ENCODE measurements around the gene TMEM150A. TPM values are rescaled to one million over a fixed set of nuclear protein-coding genes. Genes with fewer than 3 reads are reported as not detected.

TMEM150A gene
- total and polyA plus RNA-seq, 2 of the 4 experiments (the other 2 are of a cell fraction) = 4.8 to 16.3 TPM

Small RNA genes lying within 50 kb of the gene (microRNA-seq; reads per million reads assigned to microRNA genes)
- gene RN7SL126P (ENCODE audit: insufficient read depth, insufficient read length) = not detected

Small RNA genes lying within 50 kb of the gene (small RNA-seq; reads per million reads assigned to genes)
- gene RN7SL126P = 0 to 0.15 (median 0.08) reads per million in 5 experiments

Other genes starting within 250 kb of the TMEM150A start
- gene RETSAT, start 248.2 kb downstream of the TMEM150A start, total RNA-seq (2012; rRNA removed) = 25.0 and 32.3 TPM in 2 replicates
- 22.8 and 25.6 TPM in 2 replicates for gene RETSAT, start 248.2 kb downstream of the TMEM150A start, polyA plus RNA-seq (2012; rRNA removed)
- 10.8 and 13.1 TPM in 2 replicates for gene ELMOD3, start 247.9 kb downstream of the TMEM150A start, total RNA-seq (2012; rRNA removed)
- 19.2 and 20.7 TPM in 2 replicates for gene ELMOD3, start 247.9 kb downstream of the TMEM150A start, polyA plus RNA-seq (2012; rRNA removed)
- 53.3 and 79.9 TPM in 2 replicates for gene CAPG, start 192.3 kb downstream of the TMEM150A start, total RNA-seq (2012; rRNA removed)
- 98.3 and 122 TPM in 2 replicates for gene CAPG, start 192.3 kb downstream of the TMEM150A start, polyA plus RNA-seq (2012; rRNA removed)
- 0.36 TPM in 1 of 2 replicates, not detected in the other for gene SH2D6, start 184.0 kb downstream of the TMEM150A start, total RNA-seq (2012; rRNA removed)
- 0.32 and 0.37 TPM in 2 replicates for gene SH2D6, start 184.0 kb downstream of the TMEM150A start, polyA plus RNA-seq (2012; rRNA removed)
- 94.1 and 98.9 TPM in 2 replicates for gene MAT2A, start 63.5 kb downstream of the TMEM150A start, total RNA-seq (2012; rRNA removed)
- gene MAT2A, start 63.5 kb downstream of the TMEM150A start, polyA plus RNA-seq (2012; rRNA removed) = 158 and 223 TPM in 2 replicates
- gene GGCX, start 41.2 kb downstream of the TMEM150A start, total RNA-seq (2012; rRNA removed) = 31.9 and 35.0 TPM in 2 replicates
- 37.0 and 39.4 TPM in 2 replicates for gene GGCX, start 41.2 kb downstream of the TMEM150A start, polyA plus RNA-seq (2012; rRNA removed)
- gene VAMP8, start 25.1 kb downstream of the TMEM150A start, total RNA-seq (2012; rRNA removed) = 0.83 and 0.90 TPM in 2 replicates
- gene VAMP8, start 25.1 kb downstream of the TMEM150A start, polyA plus RNA-seq (2012; rRNA removed) = 1.7 and 1.9 TPM in 2 replicates
- 13.8 and 27.8 TPM in 2 replicates for gene VAMP5, start 18.3 kb downstream of the TMEM150A start, total RNA-seq (2012; rRNA removed)
- gene VAMP5, start 18.3 kb downstream of the TMEM150A start, polyA plus RNA-seq (2012; rRNA removed) = 103 and 121 TPM in 2 replicates
- gene RNF181, start 7.0 kb downstream of the TMEM150A start, total RNA-seq (2012; rRNA removed) = 326 and 498 TPM in 2 replicates
- gene RNF181, start 7.0 kb downstream of the TMEM150A start, polyA plus RNA-seq (2012; rRNA removed) = 438 and 481 TPM in 2 replicates
- gene C2orf68, start 9.4 kb upstream of the TMEM150A start, total RNA-seq (2012; rRNA removed) = 5.8 and 6.8 TPM in 2 replicates
- gene C2orf68, start 9.4 kb upstream of the TMEM150A start, polyA plus RNA-seq (2012; rRNA removed) = 6.7 and 10.1 TPM in 2 replicates
- 48.0 and 71.7 TPM in 2 replicates for gene USP39, start 13.5 kb upstream of the TMEM150A start, total RNA-seq (2012; rRNA removed)
- 39.4 and 40.5 TPM in 2 replicates for gene USP39, start 13.5 kb upstream of the TMEM150A start, polyA plus RNA-seq (2012; rRNA removed)
- gene SFTPB, start 65.5 kb upstream of the TMEM150A start, total RNA-seq (2012; rRNA removed) = not detected in 2 replicates
- gene SFTPB, start 65.5 kb upstream of the TMEM150A start, polyA plus RNA-seq (2012; rRNA removed) = not detected in 2 replicates
- not detected in 2 replicates for gene GNLY, start 91.7 kb upstream of the TMEM150A start, total RNA-seq (2012; rRNA removed)
- not detected in 2 replicates for gene GNLY, start 91.7 kb upstream of the TMEM150A start, polyA plus RNA-seq (2012; rRNA removed)
- gene ATOH8, start 151.3 kb upstream of the TMEM150A start, total RNA-seq (2012; rRNA removed) = 7.8 and 7.9 TPM in 2 replicates
- gene ATOH8, start 151.3 kb upstream of the TMEM150A start, polyA plus RNA-seq (2012; rRNA removed) = 9.0 and 11.2 TPM in 2 replicates

Measured in IMR-90 (cell line).